WI38 (cell line): ENCODE data around the gene SDHAF2.

ENCODE experiments used
- H3K4me3 ChIP-seq: 2 replicates; pipeline ENCODE4 v1.5.1; 2011; ENCODE audit warnings: low read depth, mild to moderate bottlenecking, control low read depth, low read length
- TF ChIP-seq, protein P1 (sequence below): IDR thresholded peaks from 2 replicates; pipeline ENCODE4 v1.5.1; 2012; ENCODE audit warnings: low read depth, mild to moderate bottlenecking, control low read depth, low read length

Gene SDHAF2

DNA sequence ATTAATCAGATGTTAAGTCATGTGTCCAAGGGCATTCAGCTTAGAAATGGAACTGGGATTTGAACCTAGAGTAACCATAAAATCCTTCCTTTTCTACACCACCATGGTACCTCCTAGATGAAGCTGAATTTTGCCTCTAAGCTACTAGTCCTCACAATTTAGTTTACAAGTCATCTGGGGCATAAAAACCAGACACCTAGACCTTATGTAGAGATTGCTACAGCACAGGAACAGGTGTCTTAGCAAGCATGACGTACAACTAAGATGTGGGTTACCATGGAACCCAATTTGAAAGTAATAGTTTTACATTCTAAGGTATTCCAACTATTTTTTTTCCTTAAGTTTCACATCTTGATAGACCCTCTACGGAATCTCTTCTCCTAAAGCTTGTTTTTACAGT lies 28.4 kb upstream of the SDHAF2 start:
- H3K4me3 ChIP-seq: no peak overlapping the region
- TF ChIP-seq, protein P1, sequence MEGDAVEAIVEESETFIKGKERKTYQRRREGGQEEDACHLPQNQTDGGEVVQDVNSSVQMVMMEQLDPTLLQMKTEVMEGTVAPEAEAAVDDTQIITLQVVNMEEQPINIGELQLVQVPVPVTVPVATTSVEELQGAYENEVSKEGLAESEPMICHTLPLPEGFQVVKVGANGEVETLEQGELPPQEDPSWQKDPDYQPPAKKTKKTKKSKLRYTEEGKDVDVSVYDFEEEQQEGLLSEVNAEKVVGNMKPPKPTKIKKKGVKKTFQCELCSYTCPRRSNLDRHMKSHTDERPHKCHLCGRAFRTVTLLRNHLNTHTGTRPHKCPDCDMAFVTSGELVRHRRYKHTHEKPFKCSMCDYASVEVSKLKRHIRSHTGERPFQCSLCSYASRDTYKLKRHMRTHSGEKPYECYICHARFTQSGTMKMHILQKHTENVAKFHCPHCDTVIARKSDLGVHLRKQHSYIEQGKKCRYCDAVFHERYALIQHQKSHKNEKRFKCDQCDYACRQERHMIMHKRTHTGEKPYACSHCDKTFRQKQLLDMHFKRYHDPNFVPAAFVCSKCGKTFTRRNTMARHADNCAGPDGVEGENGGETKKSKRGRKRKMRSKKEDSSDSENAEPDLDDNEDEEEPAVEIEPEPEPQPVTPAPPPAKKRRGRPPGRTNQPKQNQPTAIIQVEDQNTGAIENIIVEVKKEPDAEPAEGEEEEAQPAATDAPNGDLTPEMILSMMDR: no peak

DNA sequence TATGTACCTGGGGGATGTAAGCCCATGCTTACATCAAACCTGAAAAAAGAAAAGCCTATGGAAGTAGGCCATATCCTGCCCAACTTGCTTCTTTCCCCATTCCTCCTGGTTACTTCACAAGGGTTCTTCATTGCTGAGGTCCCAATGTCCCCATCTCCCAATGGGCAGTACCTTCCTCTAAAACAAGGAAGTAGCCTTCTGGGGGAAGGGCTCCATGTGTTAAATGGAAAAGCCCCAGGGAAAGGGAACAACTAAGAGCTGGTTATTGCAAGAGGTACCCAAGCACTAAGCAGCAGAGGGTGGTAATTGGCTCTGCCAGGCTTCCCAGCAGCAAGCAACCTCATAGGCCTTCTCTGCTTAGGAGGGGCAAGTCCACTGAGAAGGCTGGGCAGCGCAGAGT lies 26.3 kb upstream of the SDHAF2 start:
- TF ChIP-seq, protein P1: no peak

DNA sequence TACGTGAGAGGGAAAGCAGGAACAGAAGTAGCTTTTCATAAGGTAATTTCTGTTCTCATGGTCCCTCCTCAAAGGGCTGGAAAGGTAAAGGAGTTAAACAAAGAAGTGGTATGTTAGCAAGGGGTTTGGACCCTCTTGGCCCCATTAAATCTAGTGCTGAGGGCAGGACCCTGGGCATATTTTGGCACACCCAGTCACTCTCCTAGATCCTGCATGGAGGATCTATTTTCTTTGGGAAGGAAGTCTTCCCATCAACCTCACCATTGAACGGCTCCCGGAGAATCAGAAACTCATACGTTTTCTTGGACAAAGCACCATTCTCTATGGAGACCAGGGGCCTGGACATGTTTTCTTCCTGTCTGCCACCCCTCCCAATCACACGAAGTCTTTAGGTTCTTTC lies 25.8 kb upstream of the SDHAF2 start:
- TF ChIP-seq, protein P1: no peak
- H3K4me3 ChIP-seq: no peak overlapping the region

More for the DNA sequence above, 26.3 kb upstream of the SDHAF2 start:
- no peak overlapping the region for H3K4me3 ChIP-seq

DNA sequence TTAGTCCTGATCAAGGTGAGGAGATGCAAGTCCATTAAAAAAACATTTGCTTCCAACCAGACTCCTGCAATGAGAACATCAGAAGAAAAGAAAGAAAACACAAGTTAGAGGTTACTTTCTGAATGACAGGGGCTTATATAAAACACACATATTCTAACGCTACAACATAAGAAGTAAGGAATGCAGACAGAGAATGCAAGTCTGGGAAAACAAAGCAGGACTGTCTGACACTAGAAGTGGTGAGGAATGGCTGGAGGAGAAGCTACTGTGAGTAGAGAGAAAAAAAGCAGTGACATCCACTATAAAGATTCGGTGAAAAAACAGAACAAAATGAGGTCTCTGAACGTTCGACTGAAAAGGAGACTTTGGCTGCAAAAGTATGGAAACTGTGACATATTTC lies 25.3 kb upstream of the SDHAF2 start:
- TF ChIP-seq, protein P1: no peak
- H3K4me3 ChIP-seq: no peak overlapping the region

DNA sequence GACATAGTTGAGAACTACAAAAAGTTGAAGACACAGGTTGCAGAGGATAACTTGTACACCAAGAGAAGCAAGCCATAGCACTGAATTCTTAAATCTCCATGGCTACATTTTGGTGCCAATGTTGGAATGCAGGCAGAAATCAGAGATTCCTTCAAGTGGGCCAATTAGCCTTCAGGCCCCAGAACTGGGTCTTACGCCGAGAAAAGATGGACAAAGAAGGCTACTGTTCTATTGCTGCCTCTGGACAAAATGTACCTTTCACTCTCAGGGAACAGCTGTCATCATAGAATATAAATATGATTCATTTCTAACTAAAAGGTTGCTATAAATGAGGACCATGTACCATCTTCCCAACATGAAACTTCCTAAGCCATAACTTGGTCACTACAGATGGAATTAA lies 23.9 kb upstream of the SDHAF2 start:
- TF ChIP-seq, protein P1: no peak
- H3K4me3 ChIP-seq: no peak overlapping the region

DNA sequence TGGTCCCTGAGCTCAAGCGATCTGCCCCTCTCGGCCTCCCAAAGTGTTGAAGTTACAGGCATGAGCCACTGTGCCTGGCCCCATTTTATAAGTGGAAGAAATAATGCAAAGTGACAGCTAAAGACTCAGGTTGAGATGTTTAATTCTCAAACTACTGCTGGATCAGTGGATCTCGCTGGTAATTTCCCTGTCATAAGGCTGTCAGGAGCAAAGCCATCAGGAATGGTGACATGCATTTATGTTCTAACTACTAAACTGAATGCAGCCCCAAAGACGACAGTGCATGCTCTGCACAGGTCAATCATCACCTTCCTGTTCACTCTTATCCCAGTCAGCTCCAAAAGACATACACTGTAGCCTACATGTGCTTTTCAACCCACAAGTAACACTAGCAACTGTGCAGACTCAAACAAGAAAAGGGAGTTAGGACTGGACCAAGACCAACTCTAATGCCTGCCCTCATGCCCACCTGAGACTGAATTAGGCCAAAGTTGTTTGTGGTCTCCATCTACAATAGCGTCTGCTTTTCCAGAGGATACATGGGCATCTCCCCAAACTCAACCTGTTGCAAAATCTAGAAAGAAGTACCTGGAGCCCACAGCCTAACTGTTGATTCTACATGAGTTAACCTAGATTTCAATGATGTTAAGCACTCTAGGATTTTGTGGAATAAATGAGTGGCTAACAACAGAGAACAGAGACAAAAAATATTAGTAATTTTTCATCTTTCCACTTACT lies 22.8 kb upstream of the SDHAF2 start:
- TF ChIP-seq, protein P1: no peak

DNA sequence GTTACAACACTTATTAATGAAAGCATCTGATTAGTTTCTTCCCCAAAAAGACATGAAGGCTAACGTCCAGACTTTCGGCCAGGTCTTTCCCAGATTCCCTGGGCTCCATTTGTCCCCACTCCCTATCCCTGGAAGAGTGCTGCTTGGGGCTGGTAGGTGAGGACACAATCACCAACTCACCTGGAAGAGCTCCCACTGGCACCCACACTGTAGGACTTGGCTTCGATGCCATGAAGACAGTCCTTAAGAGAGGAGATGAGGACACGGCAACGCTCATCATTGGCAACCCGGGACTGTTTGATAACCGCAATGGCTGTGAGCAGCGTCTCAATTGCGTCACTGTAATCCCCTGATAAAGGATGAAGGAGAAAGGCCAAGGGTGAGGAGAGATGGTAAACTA lies 18.3 kb upstream of the SDHAF2 start:
- H3K4me3 ChIP-seq: no peak overlapping the region
- TF ChIP-seq, protein P1: no peak

More for the DNA sequence above, 22.8 kb upstream of the SDHAF2 start:
- no peak overlapping the region for H3K4me3 ChIP-seq
